GM18502 (cell line): ENCODE data around the gene S1PR1.

ENCODE experiments used
- ATAC-seq: cut with Tn5 transposase; IDR thresholded peaks from one replicate; pipeline ENCODE4 v1.9.1; 2021; ENCODE audit warnings: mild to moderate bottlenecking; ENCODE audit not compliant: unreplicated experiment, poor library complexity

Gene S1PR1

DNA sequence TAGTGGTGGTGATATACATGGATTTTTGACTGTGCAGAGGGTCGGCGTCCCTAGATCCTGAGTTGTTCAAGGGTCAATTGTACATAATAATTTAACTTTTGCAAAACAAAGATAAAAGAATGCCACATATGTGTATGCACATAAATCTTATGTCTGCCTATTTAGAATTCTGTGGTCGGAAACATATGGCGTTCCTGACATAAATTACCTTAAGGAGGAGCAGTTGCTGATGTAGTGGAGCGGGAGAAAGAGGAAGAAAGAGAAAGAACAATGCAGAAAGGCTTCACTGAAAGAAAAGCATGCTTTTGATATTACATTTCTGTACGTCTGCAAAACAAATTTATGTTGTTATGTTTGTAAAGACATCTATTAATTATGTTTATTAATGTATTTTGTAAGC is 40.0 kb downstream of the S1PR1 start:
- ATAC-seq, result no peak

DNA sequence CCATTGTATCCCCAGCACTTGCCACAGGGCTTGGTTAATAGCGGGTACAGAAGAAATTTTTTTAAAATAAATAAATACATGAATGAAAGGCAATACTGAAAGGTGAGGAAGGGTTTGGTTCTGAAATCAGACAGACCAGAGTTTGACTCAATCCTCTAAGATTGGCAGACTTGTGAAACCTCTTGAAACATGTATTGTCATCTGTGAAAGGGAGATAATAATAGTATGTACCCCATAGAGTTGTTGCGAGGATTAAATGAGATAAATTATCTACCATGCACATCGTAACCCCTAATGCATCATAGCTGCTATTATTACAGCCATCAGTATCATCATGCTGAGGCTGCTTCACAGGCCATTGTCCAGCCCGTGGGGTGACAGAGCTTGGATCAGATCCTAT is 41.4 kb downstream of the S1PR1 start:
- no peak for ATAC-seq

DNA sequence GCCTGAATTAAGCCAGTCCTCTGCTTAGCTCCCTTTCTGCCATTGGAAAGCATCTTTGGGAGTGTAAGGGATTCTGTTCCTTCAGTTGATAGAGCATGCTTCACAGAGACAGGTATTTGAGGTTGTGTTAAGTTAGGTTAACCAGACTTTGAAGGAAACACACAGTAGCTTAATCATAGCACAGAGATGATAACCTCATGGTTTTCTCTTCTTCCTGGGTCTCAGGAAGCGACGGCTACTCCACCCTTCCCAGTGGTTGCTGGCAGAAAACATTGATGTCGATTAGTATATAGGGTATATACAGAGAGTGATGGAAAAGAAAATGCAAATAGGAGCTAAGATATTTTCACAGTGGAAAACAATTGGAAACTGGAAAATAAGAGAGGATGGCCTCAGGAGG is 42.0 kb downstream of the S1PR1 start:
- ATAC-seq, result no peak

DNA sequence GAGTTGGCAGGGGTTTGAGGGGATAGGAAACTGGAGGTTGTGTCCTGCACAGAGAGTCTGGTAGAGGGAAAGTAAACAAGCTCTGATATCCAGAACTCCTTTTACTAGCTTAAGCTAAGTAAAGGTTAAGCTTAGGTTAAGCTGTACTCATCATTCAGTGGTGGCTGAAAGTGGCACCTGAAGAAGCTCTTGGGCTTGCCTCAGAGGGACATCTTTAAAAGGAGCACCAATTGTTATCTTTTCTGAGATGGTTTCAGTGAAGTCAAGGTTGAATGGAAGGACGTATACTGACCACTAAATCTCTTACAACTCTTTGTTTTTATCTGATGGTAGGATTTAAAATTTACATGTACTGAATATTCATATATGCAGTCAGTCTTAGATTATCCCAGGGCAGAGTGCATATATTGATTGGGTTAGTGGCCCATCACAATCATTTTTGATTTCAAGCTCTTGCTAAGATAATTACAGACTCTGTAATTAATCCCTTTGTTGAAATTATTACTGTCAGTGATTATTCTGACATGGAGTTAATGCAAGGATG is 43.3 kb downstream of the S1PR1 start:
- ATAC-seq, result no peak

DNA sequence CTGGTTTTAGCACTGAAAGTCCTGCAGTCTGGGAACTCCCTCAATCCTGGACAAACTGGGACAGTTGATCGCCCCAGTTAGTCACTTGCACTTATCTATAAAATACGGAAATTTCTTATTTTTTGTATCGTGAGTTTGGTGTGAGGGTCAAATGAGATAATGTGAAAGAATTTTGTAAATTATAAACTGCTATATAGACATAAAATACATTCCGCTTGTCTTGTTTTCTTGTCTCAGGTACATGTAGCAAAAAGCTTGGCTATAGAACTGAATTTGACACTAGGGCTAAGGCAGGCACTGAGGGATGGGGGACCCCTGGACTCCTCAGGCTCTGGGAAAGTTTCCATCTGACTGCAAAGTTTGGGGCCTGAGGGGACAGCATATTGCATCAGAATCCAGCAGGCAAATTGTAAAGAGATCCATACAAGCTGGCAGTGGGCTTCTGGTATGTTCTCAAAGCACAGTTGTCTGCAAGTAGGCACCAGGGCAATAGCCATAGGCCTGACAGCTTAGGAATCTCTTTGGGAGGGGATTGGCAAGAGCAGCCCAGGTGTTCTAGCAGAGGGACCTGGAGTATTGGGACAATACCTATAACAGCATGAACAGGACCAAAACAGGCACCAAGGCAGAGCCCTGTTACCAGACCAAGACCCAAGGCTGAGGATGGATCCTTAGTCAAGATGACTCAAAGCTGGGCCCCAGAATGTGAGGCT is 44.3 kb downstream of the S1PR1 start:
- ATAC-seq, result no peak

DNA sequence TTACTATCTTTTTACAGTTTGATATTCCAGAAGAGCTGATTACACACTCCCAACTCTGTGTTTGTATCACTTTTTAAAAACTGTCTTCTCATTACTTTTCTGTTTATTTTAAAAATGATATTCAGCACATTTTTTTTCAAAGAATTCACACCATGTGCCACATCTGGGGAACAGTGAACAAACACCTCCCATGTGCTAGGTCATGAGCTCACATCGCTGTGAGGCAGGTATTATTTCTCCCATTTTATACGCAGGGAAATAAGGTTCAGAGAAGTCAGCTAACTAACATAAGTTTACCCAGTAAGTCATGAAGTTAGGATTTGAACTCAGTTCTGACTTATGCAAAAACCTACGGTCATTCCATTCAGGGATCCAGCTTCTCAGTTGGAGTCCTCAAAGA is 44.9 kb downstream of the S1PR1 start:
- ATAC-seq, result no peak

DNA sequence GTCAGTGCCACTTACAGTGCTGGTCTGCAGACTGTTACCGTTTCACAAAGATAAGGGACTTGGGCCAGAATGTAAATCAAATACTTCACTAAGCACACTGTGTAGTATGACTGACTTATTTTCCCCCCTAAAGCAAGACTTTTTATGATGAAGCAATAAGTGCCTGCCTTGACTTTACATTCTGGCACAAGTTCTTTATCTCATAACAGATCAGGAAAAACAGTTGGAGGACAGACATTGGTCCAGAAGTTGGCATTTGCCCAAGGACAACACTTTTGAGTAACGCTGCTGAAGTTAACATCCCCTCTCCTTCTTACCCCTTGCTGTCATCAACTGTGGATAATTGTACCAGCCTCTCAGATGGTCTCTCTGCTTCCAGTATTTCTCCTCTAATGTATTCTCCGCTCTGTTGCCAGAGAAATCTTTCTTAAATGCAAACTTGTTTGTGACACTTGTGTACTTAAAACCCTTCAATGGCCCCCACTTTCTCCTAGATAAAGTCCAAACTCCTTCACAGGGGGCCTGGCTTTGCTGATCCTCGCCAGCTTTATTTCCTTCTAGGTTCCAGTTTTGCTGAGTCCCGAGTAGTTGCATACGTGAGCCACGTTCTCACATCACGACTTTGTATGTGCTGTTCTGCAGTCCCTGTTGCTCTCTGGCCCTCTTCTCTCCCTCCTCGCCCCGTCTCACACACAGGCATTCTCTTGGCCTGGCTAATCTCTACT is 45.7 kb downstream of the S1PR1 start:
- ATAC-seq, result no peak

DNA sequence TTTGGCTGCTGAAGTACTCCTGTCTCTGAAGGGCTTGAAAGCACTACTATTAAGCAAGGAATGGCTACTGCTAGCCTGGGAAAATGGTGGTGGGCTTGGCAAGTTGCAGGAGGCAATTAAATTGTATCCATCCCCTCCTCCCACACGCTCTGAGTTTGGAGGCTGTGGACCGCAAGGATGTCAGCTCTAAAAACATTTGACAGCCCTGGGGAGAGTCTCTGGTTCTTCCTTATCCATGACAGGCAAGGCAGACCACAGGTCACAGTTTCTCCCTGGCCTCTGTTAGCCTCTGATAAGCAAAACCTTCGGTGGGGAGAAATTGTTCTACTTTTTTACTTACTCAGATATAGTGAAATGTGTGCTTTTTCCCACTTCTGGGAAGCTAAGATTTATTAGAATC is 46.6 kb downstream of the S1PR1 start:
- ATAC-seq, result no peak

DNA sequence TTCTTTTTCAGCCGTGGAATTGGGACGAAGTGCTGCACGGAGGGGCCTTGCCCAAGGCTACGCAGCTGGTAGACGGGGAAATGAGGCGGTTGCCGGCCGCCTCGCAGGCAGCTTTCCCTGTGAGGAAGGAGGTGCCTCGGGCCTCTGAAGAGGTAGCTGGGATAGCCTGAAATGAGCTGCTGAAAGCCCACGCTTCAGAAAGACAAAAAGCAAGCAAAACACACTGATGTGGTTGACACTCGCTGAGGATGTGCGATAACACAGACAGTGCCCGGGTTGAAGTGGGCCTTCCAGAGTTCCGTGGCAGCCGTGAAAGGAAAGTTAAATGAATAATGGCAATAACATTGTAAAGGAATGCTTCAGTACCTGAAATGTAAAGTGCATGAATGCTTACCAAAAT is 47.2 kb downstream of the S1PR1 start:
- no peak for ATAC-seq

DNA sequence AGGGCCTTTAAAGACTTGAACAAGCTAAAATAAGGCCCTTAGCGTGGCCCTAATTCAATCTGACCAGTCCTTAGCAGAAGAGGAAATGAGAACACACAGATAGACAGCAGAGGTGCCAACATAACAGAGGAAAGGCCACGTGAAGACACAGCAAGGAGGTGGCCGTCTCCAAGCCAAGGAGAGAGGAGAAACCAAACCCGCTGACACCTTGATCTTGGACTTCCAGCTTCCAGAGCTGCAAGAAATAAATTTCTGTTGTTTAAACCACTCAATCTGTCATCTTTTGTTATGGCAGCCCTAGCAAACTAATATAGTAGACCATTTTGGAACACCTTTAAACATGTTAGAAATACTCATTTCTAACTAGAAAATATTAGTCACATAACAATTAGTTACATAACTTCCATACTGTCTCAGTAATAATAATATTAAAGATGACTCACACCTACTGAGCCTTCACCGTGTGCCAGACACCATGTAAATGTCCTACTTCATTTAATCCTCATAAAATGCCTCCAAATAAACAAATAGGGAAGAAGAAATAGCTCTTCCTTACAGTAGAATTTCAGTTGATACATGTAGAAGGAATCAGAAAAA is 47.9 kb downstream of the S1PR1 start:
- no peak for ATAC-seq

DNA sequence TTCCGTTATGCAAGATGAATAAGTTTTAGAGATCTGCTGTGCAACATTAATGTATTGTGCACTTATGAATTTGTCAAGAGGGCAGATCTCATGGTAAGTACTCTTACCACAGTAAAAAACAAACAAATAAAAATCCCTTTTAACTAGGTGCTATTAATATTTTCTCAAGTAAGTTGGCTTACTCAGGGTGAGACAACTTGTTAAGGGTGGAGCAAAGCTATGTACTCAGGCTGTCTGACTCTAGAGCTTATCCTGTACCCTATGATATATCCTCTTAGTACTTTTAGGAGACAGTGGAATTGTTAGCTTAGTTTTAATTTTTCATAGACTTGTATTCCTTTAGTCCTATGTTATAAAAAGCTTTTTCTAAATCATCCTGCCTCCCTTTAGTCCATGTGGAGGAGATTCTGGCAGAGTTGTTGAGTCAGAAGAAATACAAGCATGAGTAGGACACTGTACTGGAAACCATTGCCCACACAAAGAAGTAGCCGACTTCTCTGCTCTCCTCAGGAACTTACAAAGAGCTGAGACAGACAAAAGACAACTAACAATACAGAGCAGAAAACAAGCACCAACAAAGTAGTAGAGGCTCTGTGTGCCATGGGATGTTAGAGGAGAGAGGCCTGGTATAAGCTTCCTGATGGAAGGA is 49.2 kb downstream of the S1PR1 start:
- no peak for ATAC-seq

DNA sequence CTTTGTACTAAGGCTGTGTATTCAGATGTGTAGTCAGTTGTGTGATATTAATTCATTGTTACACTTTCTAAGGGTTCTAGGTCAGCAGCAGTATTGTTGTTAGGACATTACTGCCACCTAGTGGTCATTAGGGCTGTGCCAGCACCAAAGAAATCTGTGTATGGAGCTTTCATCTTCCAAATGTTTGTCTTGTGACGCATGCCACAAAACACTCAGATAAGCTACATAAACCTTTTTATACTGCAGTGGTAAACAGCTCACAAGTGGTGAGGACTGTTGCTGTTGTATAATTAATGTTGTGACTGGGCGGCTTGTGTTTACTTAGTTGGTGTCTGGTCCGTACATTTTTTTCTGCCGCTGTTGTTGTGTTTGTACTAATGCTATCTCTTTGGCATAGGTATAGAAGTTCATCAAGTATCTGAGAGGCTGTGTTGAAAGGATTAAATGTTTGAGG is 51.7 kb downstream of the S1PR1 start:
- ATAC-seq, result peak; percentile 61

DNA sequence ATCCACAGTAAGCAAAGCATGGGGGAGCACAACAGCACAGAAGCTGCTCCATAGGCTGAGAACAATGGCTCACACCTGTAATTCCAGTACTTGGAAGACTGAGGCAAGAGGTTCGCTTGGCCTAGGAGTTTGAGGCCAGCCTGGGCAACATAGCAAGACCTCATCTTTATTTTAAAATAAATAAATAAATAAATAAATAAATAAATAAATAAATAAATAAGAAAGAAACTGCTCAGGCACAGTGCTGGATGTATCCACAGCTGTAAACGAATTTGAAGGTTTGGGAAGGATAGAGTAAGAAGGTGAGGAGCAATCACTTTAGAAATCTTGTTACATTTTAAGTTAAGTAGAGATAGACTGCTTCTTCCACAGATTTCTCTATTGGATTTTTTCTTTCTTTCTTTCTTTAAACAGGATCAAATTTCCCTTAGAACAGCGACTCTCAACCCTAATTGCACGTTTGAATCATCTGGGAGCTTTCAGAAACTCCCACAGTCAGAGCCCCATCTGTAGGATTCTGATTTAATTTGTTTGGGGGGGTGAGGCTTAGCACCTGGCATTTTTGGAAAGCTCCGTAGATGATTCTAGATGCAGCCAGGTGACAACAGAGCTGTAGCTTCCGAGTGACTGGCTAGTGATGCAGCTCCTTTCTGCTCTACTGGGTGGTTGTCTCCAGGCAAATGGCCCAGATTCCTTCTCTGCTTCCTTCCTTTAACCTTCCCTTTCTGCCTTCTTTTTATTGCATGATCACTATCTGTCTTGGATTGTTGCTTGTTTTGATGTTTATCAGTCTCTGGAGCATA is 53.5 kb downstream of the S1PR1 start:
- ATAC-seq, result no peak
